K562 (cell line): ENCODE data around the gene PITRM1. TPM values are rescaled to one million over a fixed set of nuclear protein-coding genes. Genes with fewer than 3 reads are reported as not detected.

Experiments
- ATAC-seq: fragments of 200-7000 bp; cut with Tn5 transposase; 3 replicates; pipeline ENCODE4 v1.9.1; 2020; ENCODE audit warnings: moderate library complexity
- BruUV-seq: library from RNA; stranded (reverse); fragments of 400-500 nt; replicated peaks from 2 replicates; lab custom pipeline; 2021; lab: Mats Ljungman, UMichigan
- CTCF ChIA-PET: fragments of 300-600 bp; formaldehyde crosslinking; extraction: SDS; loops from one replicate; lab custom pipeline; 2021; ENCODE audit warnings: low intra/inter-chr PET ratio; lab: Yijun Ruan, JAX
- POLR2A ChIA-PET: fragments of 300-600, 350-650 bp; sonication (Branson Sonifier 250); formaldehyde crosslinking; extraction: SDS; loops from one replicate; lab custom pipeline; 2021; ENCODE audit warnings: antibody characterized with exemption, inconsistent platforms; lab: Yijun Ruan, JAX
- DNase-seq, 4 experiments: peaks; one replicate each; pipeline versions ENCODE4 v3.0.0 to v3.0.0-alpha.2; 2011 to 2018; ENCODE audit warnings: low spot score in 3 of 4, mixed read lengths in 3 of 4; ENCODE audit errors: extremely low read depth in 1 of 4
- FAIRE-seq: peaks from 2 replicates; lab custom pipeline; 2011; peaks lifted over from hg19 to GRCh38; lab: Jason Lieb, UNC
- H2AFZ ChIP-seq: 2 replicates; pipeline ENCODE4 v1.6.0; 2011; ENCODE audit warnings: low read depth, low read length, control low read depth, inconsistent platforms
- H3K27ac ChIP-seq: fragments of 200-600 bp; 3 replicates; pipeline ENCODE4 v1.8.0; 2011; ENCODE audit warnings: low read depth, mild to moderate bottlenecking, control low read depth, inconsistent platforms, low read length, moderate library complexity, mixed read lengths; ENCODE audit errors: extremely low read depth
- H3K27me3 ChIP-seq, 2 experiments: fragments of 300-600 bp in 1 of 2; 2 replicates in 1 of 2; 3 replicates in 1 of 2; pipeline versions ENCODE4 v1.6.0 to v1.8.0; 2011; ENCODE audit warnings: inconsistent platforms in 2 of 2, low read length in 2 of 2, mild to moderate bottlenecking in 1 of 2, mixed read lengths in 1 of 2, moderate library complexity in 1 of 2; ENCODE audit not compliant: control insufficient read depth in 2 of 2, insufficient read depth in 2 of 2
- H3K36me3 ChIP-seq: fragments of 300-600 bp; 3 replicates; pipeline ENCODE4 v1.8.0; 2011; ENCODE audit warnings: mild to moderate bottlenecking, low read length, inconsistent platforms; ENCODE audit not compliant: control insufficient read depth, insufficient read depth
- H3K4me1 ChIP-seq, 2 experiments: fragments of 200-600 bp in 1 of 2; replicated peaks in 1 of 2; 2 replicates in 1 of 2; 3 replicates in 1 of 2; pipeline versions ENCODE4 v1.5.1 to v1.8.0; 2011; ENCODE audit warnings: inconsistent platforms in 2 of 2, low read length in 2 of 2, mild to moderate bottlenecking in 1 of 2, mixed read lengths in 1 of 2, moderate library complexity in 1 of 2; ENCODE audit not compliant: control insufficient read depth in 2 of 2, insufficient read depth in 2 of 2
- H3K4me2 ChIP-seq: 2 replicates; pipeline ENCODE4 v1.6.1; 2011; ENCODE audit warnings: low read length, control low read depth, inconsistent platforms, mixed read lengths; ENCODE audit not compliant: insufficient read depth
- H3K4me3 ChIP-seq: fragments of 200-600 bp; sonication (generic), shearing (Covaris generic); 2 replicates; pipeline ENCODE4 v1.5.1; 2016; ENCODE audit warnings: control low read depth, inconsistent platforms
- H3K79me2 ChIP-seq: fragments of 200-600 bp; 3 replicates; pipeline ENCODE4 v1.8.0; 2011; ENCODE audit warnings: low read length, inconsistent platforms; ENCODE audit not compliant: control insufficient read depth, insufficient read depth
- H3K9ac ChIP-seq, 2 experiments: 2 replicates each; pipeline versions ENCODE4 v1.6.0 to v1.6.1; 2011; ENCODE audit warnings: low read depth in 2 of 2, low read length in 2 of 2, control low read depth in 1 of 2, inconsistent platforms in 1 of 2, mild to moderate bottlenecking in 1 of 2, mixed read lengths in 1 of 2; ENCODE audit not compliant: insufficient read depth in 1 of 2
- H3K9me1 ChIP-seq: one replicate; pipeline ENCODE4 v1.6.0; 2011; ENCODE audit warnings: inconsistent platforms, mild to moderate bottlenecking, low read length, moderate library complexity; ENCODE audit not compliant: control insufficient read depth, insufficient read depth
- H3K9me3 ChIP-seq: replicated peaks from 2 replicates; pipeline ENCODE4 v1.5.1; 2011; ENCODE audit warnings: low read depth, low read length, inconsistent platforms; ENCODE audit not compliant: control insufficient read depth, insufficient read depth
- H4K20me1 ChIP-seq: replicated peaks from 2 replicates; pipeline ENCODE4 v1.6.1; 2011; ENCODE audit warnings: low read length, inconsistent platforms, mixed read lengths; ENCODE audit not compliant: control insufficient read depth, insufficient read depth
- ATF6 ChIP-seq: sonication (generic); formaldehyde crosslinking; IDR thresholded peaks from 2 replicates; pipeline ENCODE4 v1.4.0; 2020; ENCODE audit warnings: mild to moderate bottlenecking, missing genetic modification reagents
- BCOR ChIP-seq: fragments of 450-650 bp; IDR thresholded peaks from 2 replicates; pipeline ENCODE4 v1.6.1; 2016
- CREB3 ChIP-seq: fragments of 450-650 bp; conservative IDR thresholded peaks from 2 replicates; pipeline ENCODE4 v1.6.1; 2016; ENCODE audit warnings: missing genetic modification characterization, low read depth, mild to moderate bottlenecking, missing compliant biosample characterization, moderate library complexity
- FOXJ3 ChIP-seq: sonication (generic); formaldehyde crosslinking; IDR thresholded peaks from 2 replicates; pipeline ENCODE4 v1.4.0; 2020; ENCODE audit warnings: mild to moderate bottlenecking, missing genetic modification reagents
- KLF13 ChIP-seq: fragments of 450-650 bp; IDR thresholded peaks from 2 replicates; pipeline ENCODE4 v1.6.1; 2016; ENCODE audit warnings: missing genetic modification characterization, low read depth, mild to moderate bottlenecking, missing compliant biosample characterization, moderate library complexity, borderline replicate concordance
- NCOA2 ChIP-seq, 2 experiments: fragments of 450-650 bp; IDR thresholded peaks; 2 replicates each; pipeline ENCODE4 v1.6.1; 2018; ENCODE audit warnings: mild to moderate bottlenecking in 2 of 2, moderate library complexity in 1 of 2; ENCODE audit not compliant: partially characterized antibody in 2 of 2
- PTRF ChIP-seq: fragments of 450-650 bp; IDR thresholded peaks from 2 replicates; pipeline ENCODE4 v1.6.1; 2016; ENCODE audit warnings: mild to moderate bottlenecking, missing genetic modification characterization, missing compliant biosample characterization
- RB1 ChIP-seq: fragments of 450-650 bp; IDR thresholded peaks from 2 replicates; pipeline ENCODE4 v1.6.1; 2017; ENCODE audit warnings: low read depth, mild to moderate bottlenecking
- RBM39 ChIP-seq: fragments of 200-400 bp; formaldehyde crosslinking; optimal IDR thresholded peaks from 2 replicates; pipeline ENCODE3; 2018; ENCODE audit warnings: low read depth, low read length
- SMARCE1 ChIP-seq: fragments of 450-650 bp; IDR thresholded peaks from 2 replicates; pipeline ENCODE4 v1.7.1; 2016; ENCODE audit warnings: mild to moderate bottlenecking
- TGIF2 ChIP-seq: sonication (generic); formaldehyde crosslinking; IDR thresholded peaks from 2 replicates; pipeline ENCODE4 v1.8.1; 2022; ENCODE audit warnings: mild to moderate bottlenecking, missing genetic modification reagents, moderate library complexity
- THRA ChIP-seq: fragments of 450-650 bp; IDR thresholded peaks from 2 replicates; pipeline ENCODE4 v1.6.1; 2017; ENCODE audit warnings: mild to moderate bottlenecking, moderate library complexity
- ZNF280B ChIP-seq: fragments of 250-450 bp; sonication (Bioruptor Pico); IDR thresholded peaks from 2 replicates; pipeline ENCODE4 v1.5.1; 2021; ENCODE audit warnings: mild to moderate bottlenecking
- ZNF511 ChIP-seq: sonication (generic); formaldehyde crosslinking; IDR thresholded peaks from 2 replicates; pipeline ENCODE4 v1.8.0; 2022; ENCODE audit warnings: mild to moderate bottlenecking, missing genetic modification reagents
- ZNF740 ChIP-seq, 3 experiments: fragments of 200-800 bp in 1 of 3; sonication (Bioruptor generic) in 1 of 3; sonication (generic) in 1 of 3; formaldehyde crosslinking in 1 of 3; IDR thresholded peaks; 2 replicates each; pipeline versions ENCODE4 v1.6.1 to v1.8.0; 2016 to 2022; ENCODE audit warnings: mild to moderate bottlenecking in 2 of 3, missing compliant biosample characterization in 2 of 3, missing genetic modification characterization in 2 of 3, missing genetic modification reagents in 1 of 3
- WGBS: fragments of 100-300 bp; shearing (Covaris generic); methylation state at CpG from one replicate; pipeline ENCODE4 v1.1.6; 2016; ENCODE audit warnings: low coverage, mixed read lengths; ENCODE audit not compliant: insufficient coverage; ENCODE audit errors: missing lambda C conversion rate; 5-methylcytosine and 5-hydroxymethylcytosine counted together
- in situ Hi-C: fragments of 300-500 bp; cut with MboI; formaldehyde crosslinking; loops from 4 replicates; pipeline ENCODE4 v1.15.0; 2018; ENCODE audit warnings: inconsistent platforms, mixed read lengths
- intact Hi-C: fragments of 100-400 bp; cut with micrococcal nuclease; formaldehyde crosslinking; loops from 2 replicates; pipeline ENCODE4 v1.14.2; 2022
- polyA plus RNA-seq, 8 experiments: library from polyadenylated mRNA; depleted of rRNA in 4 of 8; stranded (reverse) in 5 of 8; unstranded in 3 of 8; fragments of >200 nt; fragmentation: Nextera tagmentation in 2 of 8; fragmentation: Illumina TruSeq in 1 of 8; extraction: Ambion mirVana in 2 of 8; extraction: Trizol in 1 of 8; gene quantifications; 2 replicates each; pipeline versions ENCODE4 v1.2.1 to v1.2.3, GENCODE V29; 2011 to 2014; ENCODE audit warnings: inconsistent platforms in 1 of 8, missing spikeins in 1 of 8
- total RNA-seq, 7 experiments: library from RNA; depleted of rRNA in 6 of 7; stranded (reverse); fragments of >200 nt in 6 of 7; fragmentation: Illumina TruSeq in 2 of 7; extraction: Trizol in 2 of 7; gene quantifications; 2 replicates each; pipeline versions ENCODE4 v1.2.1 to v1.2.3, GENCODE V29; 2011 to 2021; ENCODE audit warnings: low replicate concordance in 1 of 7

The PITRM1 gene
- total and polyA plus RNA-seq, 9 of the 15 experiments (the other 6 are each of a cell fraction or from before 2014, with no cell fraction given), result 21.1 to 70.4 (median 39.7) TPM

GRCh38 chr10:3193751-3194150 lies 21.2 kb upstream of the PITRM1 start:
- FAIRE-seq, result no peak
- H3K27ac ChIP-seq, result no peak overlapping the region
- H3K27me3 ChIP-seq, result peaks cover 29 to 62% of the 10 kb centered on the region in 2 experiments
- POLR2A ChIA-PET, result interaction anchor here (0.6 kb wide), 1 partner anchor 1229 kb away, joined by 3 read pairs; no protein-coding TSS in a partner anchor
- no peaks in the 10 kb centered on the region for H3K9me3 ChIP-seq
- ATAC-seq, result no peak
- H3K9me1 ChIP-seq, result no peaks in the 10 kb centered on the region
- DNase-seq, result no peak
- no peak overlapping the region for H3K9ac ChIP-seq
- H2AFZ ChIP-seq, result no peak overlapping the region
- 0 out of 2 replicates have a peak, but pooled peaks cover 8% of the 10 kb centered on the region for H4K20me1 ChIP-seq
- peaks cover 0 to 8% of the 10 kb centered on the region in 2 experiments; a peak in 2 of 5 replicates for H3K4me1 ChIP-seq
- in situ Hi-C loops (no loop called here), intact Hi-C loops (no loop called here)
- WGBS, result 5% methylated on average over 6 of the region's 6 CpGs
- BruUV-seq, result no TSS peak
- H3K79me2 ChIP-seq, result no peaks in the 10 kb centered on the region
- CTCF ChIA-PET, result interaction anchor here (1.5 kb wide), 1 partner anchor 1573 kb away, joined by 5 read pairs; no protein-coding TSS in a partner anchor
- H3K36me3 ChIP-seq, result no peaks in the 10 kb centered on the region
- H3K4me2 ChIP-seq, result no peak overlapping the region
- H3K4me3 ChIP-seq, result no peak overlapping the region
- no peak for TF ChIP-seq RBM39
- TF ChIP-seq BCOR, result no peak
- TF ChIP-seq CREB3, result no peak
- no peak for TF ChIP-seq ZNF511 (CRISPR knock-in tag)
- no peak for TF ChIP-seq RB1
- TF ChIP-seq ZNF740 (CRISPR knock-in tag; IDR thresholded peaks at IDR 0.05), result no peak
- no peak for TF ChIP-seq ZNF740 (tag; IDR thresholded peaks at IDR 0.05)
- TF ChIP-seq ATF6 (CRISPR knock-in tag), result no peak
- TF ChIP-seq KLF13 (tag), result no peak
- TF ChIP-seq FOXJ3 (CRISPR knock-in tag), result no peak
- TF ChIP-seq NCOA2 (IDR thresholded peaks at IDR 0.05; ENCODE audit: partially characterized antibody in 2 of 2), result no peak
- no peak for TF ChIP-seq THRA
- TF ChIP-seq PTRF (tag), result no peak
- TF ChIP-seq TGIF2 (CRISPR knock-in tag), result no peak
- no peak for TF ChIP-seq SMARCE1
- TF ChIP-seq ZNF280B (CRISPR knock-in tag), result no peak
